ENCODE results near the gene KDELR3. TPM values are rescaled to one million over a fixed set of nuclear protein-coding genes. Genes with fewer than 3 reads are reported as not detected.
"Not testable (repeated sequence)": the region's sequence is repeated elsewhere in the genome, so short reads cannot be mapped to it uniquely, and the experiment has no call there.

The KDELR3 gene
- total and polyA plus RNA-seq, 2 donors (not counting 1 experiment from before 2014, with no cell fraction given): 78.8 to 305 TPM

GRCh38 chr22:38467438-38467903, 425 bp upstream of the KDELR3 start:
- Histone ChIP-seq H3K36me3 (ENCODE audit: control insufficient read depth, insufficient read depth, low read length) (no peaks in the 10 kb centered on the region), H3K27ac (ENCODE audit: insufficient read depth, low read length) (peak overlapping the region; percentile 87), H4K20me1 (ENCODE audit: control insufficient read depth, extremely low read depth, insufficient read depth, low read length) (no peaks in the 10 kb centered on the region), H3K9ac (ENCODE audit: insufficient read depth, low read length) (peak overlapping the region; percentile 82), H3K27me3 (ENCODE audit: control insufficient read depth, insufficient read depth, low read length) (peaks cover 1% of the 10 kb centered on the region), H3K4me3 (replicated peaks in 1 of 4; ENCODE audit: control extremely low read depth in 1 of 4, insufficient read depth in 1 of 4, low read depth in 3 of 4, low read length in 4 of 4) (peak overlapping the region; percentile 28 to 94 (median 58)), H3K9me3 (ENCODE audit: control insufficient read depth, insufficient read depth, low read depth, low read length) (no peaks in the 10 kb centered on the region), H2AFZ (ENCODE audit: low read length) (peak overlapping the region; percentile 68), H3K4me2 (ENCODE audit: extremely low read depth, insufficient read depth, low read length) (peak overlapping the region; percentile 79), H3K79me2 (ENCODE audit: control insufficient read depth, insufficient read depth, low read length) (peaks cover 14% of the 10 kb centered on the region), H3K4me1 (ENCODE audit: control insufficient read depth, extremely low read depth, insufficient read depth, low read length) (peaks cover 12% of the 10 kb centered on the region)
- TF ChIP-seq, protein P1, sequence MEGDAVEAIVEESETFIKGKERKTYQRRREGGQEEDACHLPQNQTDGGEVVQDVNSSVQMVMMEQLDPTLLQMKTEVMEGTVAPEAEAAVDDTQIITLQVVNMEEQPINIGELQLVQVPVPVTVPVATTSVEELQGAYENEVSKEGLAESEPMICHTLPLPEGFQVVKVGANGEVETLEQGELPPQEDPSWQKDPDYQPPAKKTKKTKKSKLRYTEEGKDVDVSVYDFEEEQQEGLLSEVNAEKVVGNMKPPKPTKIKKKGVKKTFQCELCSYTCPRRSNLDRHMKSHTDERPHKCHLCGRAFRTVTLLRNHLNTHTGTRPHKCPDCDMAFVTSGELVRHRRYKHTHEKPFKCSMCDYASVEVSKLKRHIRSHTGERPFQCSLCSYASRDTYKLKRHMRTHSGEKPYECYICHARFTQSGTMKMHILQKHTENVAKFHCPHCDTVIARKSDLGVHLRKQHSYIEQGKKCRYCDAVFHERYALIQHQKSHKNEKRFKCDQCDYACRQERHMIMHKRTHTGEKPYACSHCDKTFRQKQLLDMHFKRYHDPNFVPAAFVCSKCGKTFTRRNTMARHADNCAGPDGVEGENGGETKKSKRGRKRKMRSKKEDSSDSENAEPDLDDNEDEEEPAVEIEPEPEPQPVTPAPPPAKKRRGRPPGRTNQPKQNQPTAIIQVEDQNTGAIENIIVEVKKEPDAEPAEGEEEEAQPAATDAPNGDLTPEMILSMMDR (conservative IDR thresholded peaks at IDR 0.05 in 1 of 2, IDR thresholded peaks at IDR 0.05 in 1 of 2; ENCODE audit: low read depth in 1 of 2, low read length in 2 of 2): no peak
- no peak for TF ChIP-seq EZH2 (IDR thresholded peaks at IDR 0.05; ENCODE audit: low read length, missing control alignments)
- no peak for DNase-seq (ENCODE audit: low read depth in 2 of 2)

DNA sequence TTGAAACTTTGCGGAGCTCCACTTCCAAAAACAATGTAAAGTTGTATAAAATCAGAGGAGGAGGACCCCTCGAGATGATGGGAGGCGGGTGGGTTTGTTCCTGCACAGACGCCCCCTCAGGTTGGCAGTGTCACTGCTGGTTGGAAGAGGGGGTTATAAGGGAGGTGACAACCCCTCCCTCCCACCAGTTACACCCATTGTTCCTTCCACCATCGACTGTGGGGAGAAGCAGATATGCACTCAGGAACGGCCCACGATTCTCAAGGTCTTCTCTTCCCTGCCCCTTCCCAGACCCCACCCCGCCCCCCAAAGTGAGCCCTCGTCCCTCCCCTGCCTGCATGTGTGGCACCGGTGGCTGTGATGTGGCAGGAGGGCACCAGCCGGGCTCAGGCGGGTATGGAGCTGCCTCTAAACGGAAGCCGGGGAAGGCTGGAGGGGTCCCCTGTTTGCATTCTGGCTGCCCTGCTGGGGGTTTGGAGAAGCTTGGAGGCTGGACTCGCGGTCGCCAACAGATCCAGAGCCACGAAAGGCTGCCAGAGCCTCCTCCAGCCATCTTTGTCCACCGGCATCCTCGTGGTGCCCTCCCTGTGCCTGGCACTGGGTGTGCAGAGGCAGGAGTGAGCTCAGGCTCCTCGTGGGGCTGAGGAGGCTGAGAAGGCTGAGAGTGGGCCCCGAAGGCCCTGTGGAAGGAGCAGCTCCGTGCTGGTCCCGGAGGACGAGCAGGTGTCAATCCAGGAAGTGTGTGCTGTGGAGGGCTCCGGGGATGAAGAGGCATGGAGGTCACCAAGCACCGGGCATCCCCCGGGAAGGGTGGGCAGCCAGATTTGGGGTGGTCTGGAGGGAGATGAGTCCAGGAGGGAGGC, 778 bp downstream of the KDELR3 start:
- peaks cover 14% of the 10 kb centered on the region for H3K79me2 ChIP-seq (ENCODE audit: control insufficient read depth, insufficient read depth, low read length)
- H3K27me3 ChIP-seq (ENCODE audit: control insufficient read depth, insufficient read depth, low read length): no peaks in the 10 kb centered on the region
- no peaks in the 10 kb centered on the region for H4K20me1 ChIP-seq (ENCODE audit: control insufficient read depth, extremely low read depth, insufficient read depth, low read length)
- peak overlapping the region; percentile 87 for H3K27ac ChIP-seq (ENCODE audit: insufficient read depth, low read length)
- H2AFZ ChIP-seq (ENCODE audit: low read length): peak overlapping the region; percentile 35
- H3K9me3 ChIP-seq (ENCODE audit: control insufficient read depth, insufficient read depth, low read depth, low read length): no peaks in the 10 kb centered on the region
- H3K4me1 ChIP-seq (ENCODE audit: control insufficient read depth, extremely low read depth, insufficient read depth, low read length): peaks cover 12% of the 10 kb centered on the region
- H3K4me3 ChIP-seq (replicated peaks in 1 of 4; ENCODE audit: control extremely low read depth in 1 of 4, insufficient read depth in 1 of 4, low read depth in 3 of 4, low read length in 4 of 4): peak overlapping the region; percentile 65 to 94 (median 78)
- TF ChIP-seq, protein P1 (conservative IDR thresholded peaks at IDR 0.05 in 1 of 2, IDR thresholded peaks at IDR 0.05 in 1 of 2; ENCODE audit: low read depth in 1 of 2, low read length in 2 of 2): peak; percentile 8 to 37
- no peak for TF ChIP-seq EZH2 (IDR thresholded peaks at IDR 0.05; ENCODE audit: low read length, missing control alignments)
- no peaks in the 10 kb centered on the region for H3K36me3 ChIP-seq (ENCODE audit: control insufficient read depth, insufficient read depth, low read length)
- DNase-seq (ENCODE audit: low read depth in 2 of 2): no peak
- H3K9ac ChIP-seq (ENCODE audit: insufficient read depth, low read length): peak overlapping the region; percentile 82
- peak overlapping the region; percentile 79 for H3K4me2 ChIP-seq (ENCODE audit: extremely low read depth, insufficient read depth, low read length)

GRCh38 chr22:38469306-38469781, 1.4 kb downstream of the KDELR3 start:
- no peak overlapping the region for H2AFZ ChIP-seq (ENCODE audit: low read length)
- no peak overlapping the region for H3K27ac ChIP-seq (ENCODE audit: insufficient read depth, low read length)
- peaks cover under 1% of the 10 kb centered on the region for H3K36me3 ChIP-seq (ENCODE audit: control insufficient read depth, insufficient read depth, low read length)
- peaks cover 14% of the 10 kb centered on the region for H3K79me2 ChIP-seq (ENCODE audit: control insufficient read depth, insufficient read depth, low read length)
- H3K4me2 ChIP-seq (ENCODE audit: extremely low read depth, insufficient read depth, low read length): peak overlapping the region; percentile 79
- TF ChIP-seq, protein P1 (conservative IDR thresholded peaks at IDR 0.05 in 1 of 2, IDR thresholded peaks at IDR 0.05 in 1 of 2; ENCODE audit: low read depth in 1 of 2, low read length in 2 of 2): no peak
- no peak for TF ChIP-seq EZH2 (IDR thresholded peaks at IDR 0.05; ENCODE audit: low read length, missing control alignments)
- H3K9ac ChIP-seq (ENCODE audit: insufficient read depth, low read length): no peak overlapping the region
- no peaks in the 10 kb centered on the region for H3K9me3 ChIP-seq (ENCODE audit: control insufficient read depth, insufficient read depth, low read depth, low read length)
- no peaks in the 10 kb centered on the region for H4K20me1 ChIP-seq (ENCODE audit: control insufficient read depth, extremely low read depth, insufficient read depth, low read length)
- peaks cover 12% of the 10 kb centered on the region for H3K4me1 ChIP-seq (ENCODE audit: control insufficient read depth, extremely low read depth, insufficient read depth, low read length)
- peak overlapping the region in 3 of 4 experiments; percentile 78 to 94 (median 79) for H3K4me3 ChIP-seq (replicated peaks in 1 of 4; ENCODE audit: control extremely low read depth in 1 of 4, insufficient read depth in 1 of 4, low read depth in 3 of 4, low read length in 4 of 4)
- no peak for DNase-seq (ENCODE audit: low read depth in 2 of 2)
- H3K27me3 ChIP-seq (ENCODE audit: control insufficient read depth, insufficient read depth, low read length): no peaks in the 10 kb centered on the region

GRCh38 chr22:38470179-38470578, 2.3 kb downstream of the KDELR3 start:
- H3K27me3 ChIP-seq (ENCODE audit: control insufficient read depth, insufficient read depth, low read length); H3K4me3 ChIP-seq (replicated peaks in 1 of 4; ENCODE audit: control extremely low read depth in 1 of 4, insufficient read depth in 1 of 4, low read depth in 3 of 4, low read length in 4 of 4); H3K27ac ChIP-seq (ENCODE audit: insufficient read depth, low read length); H4K20me1 ChIP-seq (ENCODE audit: control insufficient read depth, extremely low read depth, insufficient read depth, low read length); H3K36me3 ChIP-seq (ENCODE audit: control insufficient read depth, insufficient read depth, low read length); H3K4me2 ChIP-seq (ENCODE audit: extremely low read depth, insufficient read depth, low read length); DNase-seq (ENCODE audit: low read depth in 2 of 2); H3K9ac ChIP-seq (ENCODE audit: insufficient read depth, low read length); H3K9me3 ChIP-seq (ENCODE audit: control insufficient read depth, insufficient read depth, low read depth, low read length); H2AFZ ChIP-seq (ENCODE audit: low read length): not testable (repeated sequence)
- H3K79me2 ChIP-seq (ENCODE audit: control insufficient read depth, insufficient read depth, low read length): peaks cover 14% of the 10 kb centered on the region
- H3K4me1 ChIP-seq (ENCODE audit: control insufficient read depth, extremely low read depth, insufficient read depth, low read length): peaks cover 12% of the 10 kb centered on the region

All from fibroblast of lung (primary cell).